Activated naive CD4-positive, alpha-beta T cell treated with anti-CD3 and anti-CD28 coated beads, Interleukin-2, amount 50 U/mL, for 24 hours (primary cell): Measurements from ENCODE around the gene SBNO2.

Source experiments
- H3K27ac Mint-ChIP-seq: one replicate; pipeline ENCODE4 v1.8.0; 2021; ENCODE audit warnings: mild to moderate bottlenecking, mixed read lengths
- H3K27me3 Mint-ChIP-seq: one replicate; pipeline ENCODE4 v1.8.0; 2021; ENCODE audit warnings: mixed read lengths
- H3K36me3 Mint-ChIP-seq: one replicate; pipeline ENCODE4 v1.8.0; 2021; ENCODE audit warnings: mixed read lengths
- H3K4me1 Mint-ChIP-seq: one replicate; pipeline ENCODE4 v1.8.0; 2021; ENCODE audit warnings: mixed read lengths
- H3K4me3 Mint-ChIP-seq: one replicate; pipeline ENCODE4 v1.8.0; 2021; ENCODE audit warnings: mild to moderate bottlenecking, mixed read lengths
- H3K9me3 Mint-ChIP-seq: one replicate; pipeline ENCODE4 v1.8.0; 2021; ENCODE audit warnings: mixed read lengths

Gene SBNO2

GRCh38 chr19:1113986-1114483 is 60.0 kb downstream of the SBNO2 start:
- Mint-ChIP-seq H3K27me3 (no peaks in the 10 kb centered on the region), H3K4me1 (no peaks in the 10 kb centered on the region), H3K4me3 (no peak overlapping the region), H3K9me3 (no peaks in the 10 kb centered on the region), H3K36me3 (peaks cover 2% of the 10 kb centered on the region), H3K27ac (no peak overlapping the region)

GRCh38 chr19:1113030-1113985 is 60.8 kb downstream of the SBNO2 start:
- Mint-ChIP-seq H3K36me3 (no peaks in the 10 kb centered on the region), H3K4me1 (no peaks in the 10 kb centered on the region)

GRCh38 chr19:1112268-1113029 is 61.6 kb downstream of the SBNO2 start:
- no peak overlapping the region for H3K4me3 Mint-ChIP-seq
- no peaks in the 10 kb centered on the region for H3K9me3 Mint-ChIP-seq
- H3K4me1 Mint-ChIP-seq: no peaks in the 10 kb centered on the region
- no peak overlapping the region for H3K27ac Mint-ChIP-seq
- H3K36me3 Mint-ChIP-seq: no peaks in the 10 kb centered on the region
- no peaks in the 10 kb centered on the region for H3K27me3 Mint-ChIP-seq

More at GRCh38 chr19:1113030-1113985, 60.8 kb downstream of the SBNO2 start:
- H3K9me3 Mint-ChIP-seq: no peaks in the 10 kb centered on the region
- H3K4me3 Mint-ChIP-seq: no peak overlapping the region
- no peaks in the 10 kb centered on the region for H3K27me3 Mint-ChIP-seq
- H3K27ac Mint-ChIP-seq: no peak overlapping the region

GRCh38 chr19:1111641-1112267 is 62.3 kb downstream of the SBNO2 start:
- no peaks in the 10 kb centered on the region for H3K27me3 Mint-ChIP-seq
- no peaks in the 10 kb centered on the region for H3K9me3 Mint-ChIP-seq
- H3K36me3 Mint-ChIP-seq: no peaks in the 10 kb centered on the region

GRCh38 chr19:1110809-1111640 is 63.0 kb downstream of the SBNO2 start:
- Mint-ChIP-seq H3K27me3 (no peaks in the 10 kb centered on the region), H3K9me3 (no peaks in the 10 kb centered on the region), H3K36me3 (no peaks in the 10 kb centered on the region), H3K27ac (no peak overlapping the region), H3K4me3 (no peak overlapping the region), H3K4me1 (no peaks in the 10 kb centered on the region)

More at GRCh38 chr19:1111641-1112267, 62.3 kb downstream of the SBNO2 start:
- no peak overlapping the region for H3K27ac Mint-ChIP-seq
- no peak overlapping the region for H3K4me3 Mint-ChIP-seq
- no peaks in the 10 kb centered on the region for H3K4me1 Mint-ChIP-seq

- peaks cover 4% of the 10 kb centered on the region for H3K4me1 Mint-ChIP-seq
- no peaks in the 10 kb centered on the region for H3K27me3 Mint-ChIP-seq
- no peak overlapping the region for H3K27ac Mint-ChIP-seq
- H3K9me3 Mint-ChIP-seq: no peaks in the 10 kb centered on the region
- no peak overlapping the region for H3K4me3 Mint-ChIP-seq
- no peaks in the 10 kb centered on the region for H3K36me3 Mint-ChIP-seq
Measured at GRCh38 chr19:1109697-1110671, 64.1 kb downstream of the SBNO2 start.

GRCh38 chr19:1109032-1109551 is 65.0 kb downstream of the SBNO2 start:
- H3K27ac Mint-ChIP-seq: no peak overlapping the region

GRCh38 chr19:1108291-1109031 is 65.6 kb downstream of the SBNO2 start:
- no peaks in the 10 kb centered on the region for H3K27me3 Mint-ChIP-seq
- H3K4me3 Mint-ChIP-seq: no peak overlapping the region
- H3K36me3 Mint-ChIP-seq: no peaks in the 10 kb centered on the region
- peaks cover 4% of the 10 kb centered on the region for H3K4me1 Mint-ChIP-seq
- H3K27ac Mint-ChIP-seq: no peak overlapping the region
- no peaks in the 10 kb centered on the region for H3K9me3 Mint-ChIP-seq

More at GRCh38 chr19:1109032-1109551, 65.0 kb downstream of the SBNO2 start:
- H3K4me3 Mint-ChIP-seq: no peak overlapping the region
- H3K4me1 Mint-ChIP-seq: peaks cover 4% of the 10 kb centered on the region
- H3K27me3 Mint-ChIP-seq: no peaks in the 10 kb centered on the region
- no peaks in the 10 kb centered on the region for H3K36me3 Mint-ChIP-seq
- H3K9me3 Mint-ChIP-seq: no peaks in the 10 kb centered on the region

GRCh38 chr19:1107661-1108261 is 66.3 kb downstream of the SBNO2 start:
- no peak overlapping the region for H3K27ac Mint-ChIP-seq
- no peaks in the 10 kb centered on the region for H3K36me3 Mint-ChIP-seq
- H3K4me3 Mint-ChIP-seq: no peak overlapping the region
- no peaks in the 10 kb centered on the region for H3K9me3 Mint-ChIP-seq
- H3K27me3 Mint-ChIP-seq: no peaks in the 10 kb centered on the region
- peaks cover 7% of the 10 kb centered on the region for H3K4me1 Mint-ChIP-seq

- Mint-ChIP-seq H3K4me3 (no peak overlapping the region), H3K4me1 (peaks cover 11% of the 10 kb centered on the region), H3K9me3 (no peaks in the 10 kb centered on the region), H3K27ac (no peak overlapping the region), H3K36me3 (no peaks in the 10 kb centered on the region), H3K27me3 (no peaks in the 10 kb centered on the region)
Measured at GRCh38 chr19:1106841-1107660, 67.0 kb downstream of the SBNO2 start.

GRCh38 chr19:1105873-1106840 is 67.9 kb downstream of the SBNO2 start:
- Mint-ChIP-seq H3K36me3 (no peaks in the 10 kb centered on the region), H3K27me3 (no peaks in the 10 kb centered on the region), H3K4me3 (peak overlapping the region; percentile 42), H3K4me1 (peaks cover 20% of the 10 kb centered on the region), H3K9me3 (no peaks in the 10 kb centered on the region), H3K27ac (no peak overlapping the region)
